Rectal smooth muscle tissue (tissue), 1 donor: Measurements from ENCODE around the gene RRP8.

Experiments used
- H3K27ac ChIP-seq: one replicate; pipeline ENCODE4 v1.7.0; 2013; ENCODE audit warnings: low read depth, low read length, inconsistent platforms
- H3K27me3 ChIP-seq: one replicate; pipeline ENCODE4 v1.7.0; 2013; ENCODE audit warnings: low read length; ENCODE audit not compliant: control insufficient read depth, insufficient read depth
- H3K36me3 ChIP-seq: one replicate; pipeline ENCODE4 v1.7.0; 2013; ENCODE audit warnings: low read length; ENCODE audit not compliant: control insufficient read depth, insufficient read depth
- H3K4me1 ChIP-seq: one replicate; pipeline ENCODE4 v1.7.0; 2013; ENCODE audit warnings: low read length; ENCODE audit not compliant: control insufficient read depth, insufficient read depth
- H3K4me3 ChIP-seq: one replicate; pipeline ENCODE4 v1.7.0; 2013; ENCODE audit warnings: low read length
- H3K9ac ChIP-seq: one replicate; pipeline ENCODE4 v1.7.0; 2013; ENCODE audit warnings: low read length

The RRP8 gene

DNA sequence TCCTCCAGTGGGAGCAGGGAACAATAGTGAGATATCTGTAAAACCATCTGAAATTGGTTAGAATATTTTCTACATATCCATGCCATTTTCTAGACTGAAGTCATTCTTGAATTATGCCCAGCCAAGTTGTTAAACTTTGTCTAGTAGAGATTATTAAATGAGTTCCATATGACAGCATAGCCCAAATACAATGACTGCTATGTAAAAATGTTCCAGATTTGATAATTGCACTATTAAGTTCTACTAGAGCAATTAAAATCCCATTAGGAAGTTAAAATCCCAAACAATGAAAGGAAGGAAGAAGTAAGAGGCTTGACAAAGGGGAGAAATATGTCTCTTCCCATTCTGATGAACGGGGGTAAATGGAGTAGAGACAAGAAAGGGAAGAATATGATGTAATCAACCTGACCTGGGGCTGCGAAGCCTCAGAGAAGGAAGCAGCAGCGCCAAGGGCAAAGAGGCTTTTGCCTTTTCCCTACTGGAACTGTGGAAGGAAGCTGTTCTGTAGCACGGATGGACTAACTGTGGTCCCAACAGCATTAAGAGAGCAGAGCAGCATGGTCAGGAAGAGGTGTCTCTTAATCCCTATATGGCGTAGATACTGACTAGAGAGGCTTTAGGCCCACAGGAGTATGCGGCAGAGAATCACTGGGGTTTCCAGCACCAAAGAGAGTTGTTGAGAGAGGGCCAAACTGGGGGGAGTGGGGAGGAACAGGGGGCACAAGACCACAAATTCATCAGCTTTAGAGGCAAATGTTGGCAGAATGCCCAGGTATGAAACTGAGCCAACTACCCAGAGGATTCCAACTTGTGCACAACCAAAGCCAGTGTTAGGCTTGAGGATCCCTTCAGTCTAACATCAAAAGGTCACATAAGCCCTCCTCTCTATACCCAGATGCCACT, 26.7 kb downstream of the RRP8 start:
- H3K9ac ChIP-seq = no peak overlapping the region
- H3K36me3 ChIP-seq = no peaks in the 10 kb centered on the region
- no peaks in the 10 kb centered on the region for H3K27me3 ChIP-seq
- no peak overlapping the region for H3K4me3 ChIP-seq
- peaks cover 22% of the 10 kb centered on the region for H3K4me1 ChIP-seq
- H3K27ac ChIP-seq = peak overlapping the region; percentile 88

DNA sequence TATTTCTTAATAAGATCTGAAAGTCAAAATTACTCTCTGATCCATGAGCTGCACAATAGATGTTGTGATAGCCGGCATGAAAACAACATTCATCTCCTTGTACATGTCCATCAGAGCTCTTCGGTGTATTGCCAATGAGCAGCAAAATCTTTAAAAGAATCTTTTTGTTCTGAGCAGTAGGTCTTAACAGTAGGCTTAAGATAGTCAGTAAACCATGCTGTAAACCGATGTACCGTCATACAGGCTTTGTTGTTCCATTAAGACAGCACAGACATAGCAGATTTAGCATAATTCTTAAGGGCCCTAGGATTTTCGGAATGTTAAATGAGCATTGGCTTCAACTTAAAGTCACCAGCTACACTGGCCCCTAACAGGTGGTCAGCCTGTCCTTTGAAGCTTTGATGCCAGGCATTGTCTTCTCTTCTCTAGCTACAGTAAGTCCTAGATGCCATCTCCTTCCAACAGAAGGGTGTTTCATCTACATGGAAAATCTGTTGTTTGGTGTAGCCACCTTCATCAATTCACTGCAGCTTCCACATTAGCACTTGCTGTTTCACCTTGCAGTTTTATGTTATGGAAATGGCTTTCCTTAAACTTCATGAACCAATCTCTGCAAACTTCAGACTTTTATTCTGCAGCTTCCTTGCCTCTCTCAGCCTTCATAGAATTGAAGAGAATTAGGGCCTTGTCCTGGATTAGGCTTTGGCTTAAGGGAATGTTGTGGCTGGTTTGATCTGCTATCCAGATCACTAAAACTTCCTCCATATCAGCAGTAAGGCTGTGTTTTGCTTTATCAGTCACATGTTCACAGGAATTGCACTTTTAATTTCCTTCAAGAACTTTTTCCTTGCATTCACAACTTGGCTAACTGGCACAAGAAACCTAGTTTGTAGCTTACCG, 28.4 kb downstream of the RRP8 start:
- Histone ChIP-seq H3K9ac (no peak overlapping the region), H3K27me3 (no peaks in the 10 kb centered on the region), H3K36me3 (no peaks in the 10 kb centered on the region), H3K4me1 (peaks cover 22% of the 10 kb centered on the region), H3K27ac (peak overlapping the region; percentile 88), H3K4me3 (no peak overlapping the region)

DNA sequence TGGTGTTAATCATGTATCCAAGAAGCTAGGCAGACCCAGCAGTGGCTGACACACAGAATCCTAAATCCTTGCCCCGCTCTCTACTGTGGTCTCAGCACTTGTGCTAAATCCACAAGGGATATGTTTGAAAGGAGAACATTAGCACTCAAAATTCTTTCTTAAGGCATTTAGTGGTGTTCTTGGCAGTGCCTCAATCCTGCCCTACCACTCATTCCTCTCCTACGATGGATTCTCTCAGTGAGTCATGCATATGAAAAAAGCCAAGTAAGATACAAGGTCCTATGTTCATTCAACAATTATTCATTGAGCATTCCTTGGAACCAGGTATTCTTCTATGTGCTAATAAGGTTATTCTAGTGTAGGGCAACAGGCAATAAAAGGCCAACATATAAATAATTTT, 31.2 kb downstream of the RRP8 start:
- H3K27me3 ChIP-seq = no peaks in the 10 kb centered on the region
- no peak overlapping the region for H3K27ac ChIP-seq
- no peak overlapping the region for H3K4me3 ChIP-seq
- H3K9ac ChIP-seq = no peak overlapping the region
- no peaks in the 10 kb centered on the region for H3K36me3 ChIP-seq
- peaks cover 20% of the 10 kb centered on the region for H3K4me1 ChIP-seq

DNA sequence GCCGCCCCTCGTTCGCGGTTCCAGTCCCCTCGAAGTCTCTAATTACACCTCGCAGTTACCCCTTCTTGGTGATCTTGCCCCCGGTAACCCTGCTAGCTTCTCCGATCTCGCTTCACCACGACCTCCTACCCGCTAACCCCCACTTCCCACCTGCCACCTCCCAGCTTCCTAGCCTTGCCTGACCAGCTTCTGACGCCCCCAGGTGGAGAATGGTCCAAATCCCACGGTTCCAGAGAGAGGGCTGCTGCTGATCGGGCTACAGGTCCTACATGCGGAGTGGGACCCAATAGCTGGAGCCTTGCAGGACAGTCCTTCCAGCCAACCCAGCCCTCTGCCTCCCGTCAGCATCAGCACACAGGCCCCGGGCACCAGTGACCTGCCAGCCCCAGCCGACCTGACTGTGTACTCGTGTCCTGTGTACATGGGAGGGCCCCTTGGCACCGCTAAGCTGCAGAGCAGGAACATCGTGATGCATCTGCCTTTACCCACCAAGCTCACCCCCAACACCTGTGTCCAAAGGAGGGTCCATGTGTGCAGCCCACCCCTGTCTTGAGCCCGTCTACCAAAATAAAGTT, 31.9 kb downstream of the RRP8 start:
- no peak overlapping the region for H3K9ac ChIP-seq
- H3K27me3 ChIP-seq = no peaks in the 10 kb centered on the region
- no peaks in the 10 kb centered on the region for H3K36me3 ChIP-seq
- no peak overlapping the region for H3K4me3 ChIP-seq
- H3K4me1 ChIP-seq = peaks cover 13% of the 10 kb centered on the region
- H3K27ac ChIP-seq = no peak overlapping the region

DNA sequence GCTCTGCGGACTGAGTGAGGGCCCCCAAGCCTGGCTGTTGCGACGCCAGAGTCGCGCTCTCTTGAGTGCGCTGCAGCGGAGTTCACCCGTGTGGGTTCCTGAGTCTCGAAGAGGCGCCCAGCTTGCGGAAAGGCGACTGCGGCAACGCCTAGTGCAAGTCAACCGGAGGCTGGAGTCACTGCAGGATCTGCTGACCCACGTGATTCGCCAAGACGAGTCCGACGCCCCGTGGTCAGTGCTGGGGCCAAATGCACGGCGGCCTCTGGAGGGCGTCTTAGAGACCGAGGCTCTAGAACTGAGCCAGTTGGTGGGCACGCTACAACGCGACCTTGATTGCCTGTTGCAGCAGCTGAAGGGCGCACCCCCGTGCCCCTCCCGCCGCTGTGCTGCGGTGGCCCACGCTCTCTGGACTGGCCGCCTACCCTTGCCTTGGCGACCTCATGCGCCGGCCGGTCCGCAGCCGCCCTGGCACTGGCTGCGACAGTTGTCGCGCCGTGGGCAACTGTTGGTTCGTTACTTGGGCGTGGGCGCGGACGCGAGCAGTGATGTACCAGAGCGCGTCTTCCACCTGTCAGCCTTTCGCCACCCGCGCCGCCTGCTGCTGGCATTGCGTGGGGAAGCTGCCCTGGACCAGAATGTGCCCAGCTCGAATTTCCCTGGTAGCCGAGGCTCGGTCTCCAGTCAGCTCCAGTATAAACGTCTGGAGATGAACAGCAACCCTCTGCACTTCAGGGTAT, 32.6 kb downstream of the RRP8 start:
- H3K36me3 ChIP-seq = no peaks in the 10 kb centered on the region
- no peak overlapping the region for H3K4me3 ChIP-seq
- H3K4me1 ChIP-seq = peaks cover 8% of the 10 kb centered on the region
- no peaks in the 10 kb centered on the region for H3K27me3 ChIP-seq
- no peak overlapping the region for H3K9ac ChIP-seq
- no peak overlapping the region for H3K27ac ChIP-seq

DNA sequence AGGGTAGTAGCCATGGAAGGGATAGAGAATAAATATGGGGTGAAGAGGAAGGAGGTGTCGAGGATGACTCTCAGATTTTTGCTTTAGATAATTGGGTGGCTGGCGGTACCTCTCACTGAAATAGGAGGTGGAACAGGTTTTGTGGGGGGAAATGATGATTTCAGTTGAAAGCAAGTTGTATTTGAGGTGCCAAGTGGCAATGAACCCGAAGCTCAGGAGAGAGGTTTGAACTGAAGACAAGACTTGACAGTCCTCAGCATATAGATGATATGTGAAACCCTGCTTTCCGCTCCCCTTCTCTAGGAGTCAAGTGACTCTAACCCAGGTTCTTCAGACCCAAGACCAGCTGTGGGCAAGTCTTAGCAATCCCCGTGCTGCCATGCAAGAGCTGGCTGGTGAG, 33.7 kb downstream of the RRP8 start:
- Histone ChIP-seq H3K36me3 (no peaks in the 10 kb centered on the region), H3K4me3 (no peak overlapping the region), H3K27me3 (no peaks in the 10 kb centered on the region), H3K4me1 (peaks cover 8% of the 10 kb centered on the region), H3K9ac (no peak overlapping the region), H3K27ac (no peak overlapping the region)

DNA sequence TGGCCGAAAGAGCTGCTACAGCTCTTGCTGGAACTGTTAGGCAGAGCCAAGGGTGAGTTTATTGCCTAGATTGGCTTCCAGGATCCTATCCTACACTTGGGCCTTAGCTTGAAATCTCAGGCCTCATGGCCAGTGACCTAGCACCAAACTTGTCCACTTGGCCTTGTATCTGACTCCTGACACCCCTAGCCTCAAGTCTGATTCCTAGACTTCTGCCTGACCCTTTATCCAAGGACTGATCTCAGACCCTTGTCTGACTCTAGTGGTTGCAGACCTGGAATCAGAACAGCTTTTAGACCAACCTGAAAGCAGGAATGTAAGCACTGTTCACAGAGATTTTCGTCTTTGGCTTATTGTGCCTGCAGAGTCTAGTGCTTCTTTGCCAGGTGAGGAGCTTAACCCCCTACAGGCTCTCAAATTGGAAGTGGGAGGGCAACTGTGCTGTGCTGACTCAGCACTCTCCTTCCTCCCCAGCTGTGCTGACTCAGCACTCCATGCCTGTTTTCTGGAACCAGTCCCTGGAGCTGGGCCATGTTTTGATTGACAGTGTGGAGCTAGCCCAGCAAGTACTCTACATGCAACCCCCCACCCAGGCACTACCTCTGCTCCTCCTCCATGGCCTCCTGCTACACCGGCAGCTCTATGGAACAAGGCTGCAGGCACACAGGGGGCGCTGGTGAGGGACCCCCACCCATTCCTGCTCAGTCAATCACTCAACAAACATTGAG, 35.1 kb downstream of the RRP8 start:
- Histone ChIP-seq H3K27me3 (no peaks in the 10 kb centered on the region), H3K4me1 (peaks cover 8% of the 10 kb centered on the region), H3K9ac (no peak overlapping the region), H3K36me3 (no peaks in the 10 kb centered on the region), H3K27ac (no peak overlapping the region), H3K4me3 (no peak overlapping the region)

DNA sequence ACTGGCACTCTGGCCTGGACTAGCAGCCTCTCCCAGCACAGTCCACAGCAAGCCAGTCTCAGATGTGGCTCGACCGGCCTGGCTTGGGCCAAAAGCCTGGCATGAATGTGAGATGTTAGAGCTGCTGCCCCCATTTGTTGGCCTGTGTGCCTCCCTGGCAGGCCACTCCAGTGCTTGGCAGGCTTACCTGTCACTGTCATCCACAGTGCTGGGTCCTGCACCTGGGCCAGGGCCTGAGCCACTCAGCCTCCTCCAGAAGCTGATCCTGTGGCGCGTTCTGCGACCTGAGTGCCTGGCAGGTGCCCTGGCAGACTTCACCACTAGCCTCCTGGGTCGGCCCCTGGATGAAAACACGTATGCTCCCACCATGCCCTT, 36.1 kb downstream of the RRP8 start:
- Histone ChIP-seq H3K27me3 (no peaks in the 10 kb centered on the region), H3K4me3 (no peak overlapping the region), H3K4me1 (peaks cover 8% of the 10 kb centered on the region), H3K9ac (no peak overlapping the region), H3K36me3 (no peaks in the 10 kb centered on the region), H3K27ac (no peak overlapping the region)

DNA sequence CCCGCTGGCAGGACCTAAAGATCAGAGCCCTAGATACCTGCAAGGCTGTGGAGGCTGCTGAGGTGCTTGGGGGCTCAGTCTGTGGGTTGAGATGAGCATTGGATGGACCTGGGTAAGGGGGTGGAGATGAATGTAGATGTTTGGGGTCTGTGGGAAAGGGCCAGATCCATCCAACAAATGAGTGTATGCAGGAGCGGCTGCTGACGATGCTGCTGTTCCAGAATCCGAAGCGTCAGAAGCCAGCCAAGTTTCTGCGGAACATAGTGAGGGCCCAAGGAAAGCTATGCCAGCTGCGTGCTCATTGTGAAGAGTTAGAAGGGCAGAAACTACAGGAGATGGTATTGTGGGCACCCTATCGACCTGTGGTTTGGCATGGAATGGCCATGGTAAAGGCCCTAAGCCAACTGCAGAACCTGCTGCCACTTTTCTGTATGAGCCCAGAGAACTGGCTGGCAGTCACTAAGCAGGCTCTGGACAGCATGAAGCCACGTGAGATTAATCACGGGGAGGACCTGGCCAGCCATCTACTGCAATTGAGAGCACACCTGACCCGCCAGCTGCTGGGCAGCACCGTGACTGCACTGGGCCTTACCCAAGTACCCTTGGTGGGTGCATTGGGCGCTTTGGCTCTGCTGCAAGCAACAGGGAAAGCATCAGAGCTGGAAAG, 36.6 kb downstream of the RRP8 start:
- H3K9ac ChIP-seq = no peak overlapping the region
- no peak overlapping the region for H3K4me3 ChIP-seq
- H3K27ac ChIP-seq = no peak overlapping the region
- H3K4me1 ChIP-seq = peaks cover 5% of the 10 kb centered on the region
- no peaks in the 10 kb centered on the region for H3K36me3 ChIP-seq
- no peaks in the 10 kb centered on the region for H3K27me3 ChIP-seq

DNA sequence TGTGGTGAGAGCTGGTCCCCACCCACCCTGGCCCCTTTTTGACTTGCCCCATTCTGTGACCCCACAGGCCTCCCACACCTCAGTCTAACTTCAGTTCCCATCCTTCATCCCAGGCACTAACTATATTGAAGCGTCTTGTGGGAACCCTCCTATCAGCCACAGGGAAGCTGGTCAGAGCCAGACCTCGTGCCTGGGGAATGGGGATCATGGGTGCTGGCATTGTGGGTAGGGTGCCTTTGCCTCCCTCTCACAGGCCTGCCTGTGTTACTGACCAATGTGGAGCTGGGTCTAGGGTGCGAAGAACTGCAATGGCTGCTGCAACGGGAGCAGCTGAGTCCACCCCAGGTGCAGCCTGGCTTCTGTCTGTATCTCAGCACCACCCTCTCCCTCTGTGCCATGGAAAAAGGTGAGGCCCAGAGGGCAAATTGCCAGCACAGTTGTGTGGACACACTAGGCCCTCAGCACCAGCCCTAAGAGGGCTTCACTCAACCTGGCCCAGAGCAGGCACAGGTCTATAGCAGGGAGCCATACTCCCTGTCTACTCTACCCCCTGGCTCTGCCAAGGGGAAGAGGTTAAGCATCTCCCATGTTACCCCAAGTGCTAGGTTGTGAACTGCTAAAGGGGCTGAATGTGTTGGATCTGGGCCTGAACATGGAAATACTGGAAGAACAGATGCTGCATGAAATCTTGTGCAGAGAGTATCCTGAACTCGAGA, 37.3 kb downstream of the RRP8 start:
- Histone ChIP-seq H3K4me1 (peaks cover 5% of the 10 kb centered on the region), H3K4me3 (no peak overlapping the region), H3K27me3 (no peaks in the 10 kb centered on the region), H3K27ac (no peak overlapping the region), H3K9ac (no peak overlapping the region), H3K36me3 (no peaks in the 10 kb centered on the region)

DNA sequence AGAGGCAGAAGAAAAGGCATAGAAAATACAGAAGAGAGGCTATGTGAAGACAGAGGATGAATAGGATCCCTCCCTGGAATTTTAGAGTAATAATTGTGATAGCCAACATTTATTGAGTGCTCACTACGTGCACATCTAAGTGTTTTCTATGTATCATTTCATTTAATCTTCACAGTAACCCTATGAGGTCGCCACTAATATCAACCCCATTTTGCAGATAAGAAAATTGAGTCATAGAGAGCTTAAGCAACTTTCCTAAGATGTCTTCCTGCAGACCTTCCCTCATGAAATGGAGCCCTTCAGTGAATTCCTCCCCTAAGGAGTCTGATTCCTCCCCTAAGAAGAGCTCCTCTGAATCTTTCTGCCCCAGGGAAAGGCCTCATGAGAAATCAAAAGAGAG, 38.1 kb downstream of the RRP8 start:
- no peak overlapping the region for H3K4me3 ChIP-seq
- H3K27me3 ChIP-seq = no peaks in the 10 kb centered on the region
- H3K36me3 ChIP-seq = no peaks in the 10 kb centered on the region
- H3K4me1 ChIP-seq = peaks cover 5% of the 10 kb centered on the region
- H3K9ac ChIP-seq = no peak overlapping the region
- no peak overlapping the region for H3K27ac ChIP-seq
